HG03558 (cell line): ENCODE results near the gene SEMA5B.

Source experiments
- ATAC-seq: cut with Tn5 transposase; IDR thresholded peaks from one replicate; pipeline ENCODE4 v1.9.1; 2021; ENCODE audit warnings: moderate number of reproducible peaks; ENCODE audit not compliant: unreplicated experiment; ENCODE audit errors: extremely low read depth

SEMA5B gene

DNA sequence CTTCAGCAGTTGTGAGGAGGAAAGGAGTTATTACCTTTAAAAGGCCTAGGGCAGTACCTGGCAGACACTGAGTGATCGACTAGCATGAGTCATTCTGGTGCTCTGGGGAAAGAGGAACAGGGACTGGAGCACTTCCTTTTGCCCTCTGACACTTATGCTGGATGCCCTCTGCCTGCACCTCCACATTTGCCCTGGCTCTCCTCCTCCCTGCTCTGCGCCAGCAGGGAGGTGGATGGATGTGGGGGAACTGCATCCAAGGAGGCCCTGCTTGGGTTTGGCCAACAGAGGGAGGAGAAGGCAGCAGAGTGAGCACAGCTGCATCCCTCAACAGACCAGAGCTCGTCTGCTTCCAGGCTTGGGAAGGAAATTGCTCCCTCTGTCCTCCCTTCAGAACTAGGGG lies 75.0 kb downstream of the SEMA5B start:
- no peak for ATAC-seq

DNA sequence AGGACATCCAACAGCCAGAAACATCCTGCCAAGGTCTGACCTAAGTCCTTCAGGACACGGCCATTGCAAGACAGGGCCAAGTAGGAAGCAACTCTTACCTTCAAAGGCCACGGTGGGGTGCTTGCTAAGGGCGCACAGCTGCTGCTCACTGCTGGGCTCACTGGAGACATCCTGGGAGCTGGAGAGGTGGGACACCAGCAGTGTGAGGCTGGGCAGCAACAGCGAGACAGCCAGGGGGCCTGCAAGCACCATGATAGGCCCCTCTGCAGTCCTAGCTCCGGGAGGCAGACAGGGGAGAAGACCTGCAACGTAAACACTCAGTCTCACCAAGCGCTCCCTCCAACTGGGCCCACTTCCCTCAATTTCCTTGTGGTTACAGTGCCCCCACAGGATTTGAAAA lies 79.2 kb downstream of the SEMA5B start:
- ATAC-seq: no peak

DNA sequence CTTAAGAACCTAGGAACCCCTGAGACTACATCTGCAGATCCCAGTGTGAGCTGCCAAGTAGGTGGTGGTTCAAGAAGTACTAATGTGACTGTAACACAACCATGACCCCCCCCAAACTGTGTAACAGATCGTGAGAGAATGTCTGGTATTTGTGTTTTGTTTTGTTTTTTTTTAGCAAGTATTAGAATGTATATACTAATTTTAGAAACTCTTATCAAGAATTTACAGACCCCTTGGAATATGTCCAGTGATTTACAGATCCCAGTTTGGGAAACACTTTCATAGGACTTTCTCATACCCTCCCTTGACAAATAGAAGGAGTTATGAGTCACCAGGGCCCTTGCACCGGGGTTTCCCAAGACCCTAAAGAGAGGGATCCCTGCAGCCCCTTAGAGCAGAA lies 79.8 kb downstream of the SEMA5B start:
- ATAC-seq: no peak

DNA sequence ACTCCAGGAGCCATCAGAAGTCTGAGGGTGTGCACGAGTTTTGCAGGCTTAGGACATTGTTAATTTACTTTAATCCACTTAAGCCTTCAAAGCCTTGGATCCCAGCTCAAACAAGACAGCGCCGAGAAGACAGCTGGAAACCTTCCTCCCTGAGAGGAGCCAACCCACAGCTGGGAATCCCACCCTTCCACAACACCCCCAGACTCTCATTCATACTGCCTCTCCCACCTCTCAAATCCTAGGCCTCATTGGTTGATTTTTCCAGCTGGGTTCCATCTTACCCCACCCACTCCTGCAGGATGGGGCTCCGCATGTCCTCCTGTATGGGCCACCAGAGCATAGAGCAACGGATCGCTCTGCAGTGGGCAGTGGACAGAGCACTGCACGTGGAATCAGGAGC lies 80.4 kb downstream of the SEMA5B start:
- ATAC-seq: no peak

DNA sequence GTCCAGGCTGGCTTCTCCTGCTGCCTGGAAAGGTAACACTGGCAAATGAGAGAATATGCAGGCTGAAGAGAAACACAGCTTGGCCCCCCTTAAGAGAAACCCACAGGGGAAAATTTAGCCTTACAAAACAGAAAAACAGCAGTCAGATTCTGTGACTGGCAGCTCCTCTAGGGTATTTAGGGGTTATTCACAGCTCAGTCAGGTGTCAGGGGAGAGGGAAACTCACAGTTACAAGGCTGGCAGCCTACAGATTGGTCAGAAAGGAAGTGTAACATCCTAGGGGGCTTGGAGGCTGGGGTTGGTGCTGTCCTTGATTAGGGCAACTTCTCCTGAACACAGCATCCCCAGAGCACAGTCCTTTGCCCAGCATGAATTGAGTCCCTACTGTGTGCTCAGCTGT lies 81.4 kb downstream of the SEMA5B start:
- no peak for ATAC-seq

DNA sequence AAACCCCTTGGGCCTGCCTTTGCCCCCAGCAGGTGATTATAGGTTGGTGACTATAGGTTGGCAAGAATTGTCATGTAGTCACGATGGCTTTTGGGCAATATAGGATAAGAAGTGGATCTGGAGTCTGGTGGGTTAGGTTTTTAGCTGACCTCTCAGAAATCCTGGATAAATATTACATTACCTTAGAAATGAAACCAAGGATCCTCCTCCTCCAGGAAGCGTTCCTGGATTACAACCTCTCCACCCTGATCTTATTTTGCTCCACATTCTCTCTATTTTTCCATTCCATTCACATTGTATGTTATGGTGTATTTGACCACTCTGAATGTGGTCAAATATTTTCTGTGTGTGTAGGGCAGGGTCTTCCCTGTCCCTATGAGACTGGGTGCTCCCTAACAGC lies 82.3 kb downstream of the SEMA5B start:
- ATAC-seq: no peak

DNA sequence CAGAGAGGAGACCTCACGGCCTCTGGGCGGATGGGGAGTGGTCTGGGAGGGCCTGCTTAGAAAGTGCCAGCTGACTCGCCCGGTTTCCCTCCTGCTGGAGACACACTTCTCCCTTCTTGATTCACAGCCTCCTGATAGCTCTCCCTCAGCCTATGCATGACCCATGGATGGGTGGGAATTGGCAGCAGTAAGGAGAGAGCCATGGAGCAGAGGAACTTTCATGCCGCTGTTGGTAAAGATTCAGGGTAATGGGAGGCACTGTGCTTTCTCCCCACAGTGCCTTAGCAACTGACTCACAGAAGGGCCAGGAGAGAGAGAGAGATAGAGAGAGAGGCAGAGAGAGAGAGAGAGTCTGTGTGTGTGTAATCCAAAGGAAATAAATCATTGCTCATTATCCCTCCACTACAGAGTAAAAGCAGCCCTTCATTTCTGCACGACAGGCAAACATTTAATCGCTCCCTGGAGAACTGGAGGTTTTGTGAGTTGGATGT lies 82.8 kb downstream of the SEMA5B start:
- ATAC-seq: no peak

DNA sequence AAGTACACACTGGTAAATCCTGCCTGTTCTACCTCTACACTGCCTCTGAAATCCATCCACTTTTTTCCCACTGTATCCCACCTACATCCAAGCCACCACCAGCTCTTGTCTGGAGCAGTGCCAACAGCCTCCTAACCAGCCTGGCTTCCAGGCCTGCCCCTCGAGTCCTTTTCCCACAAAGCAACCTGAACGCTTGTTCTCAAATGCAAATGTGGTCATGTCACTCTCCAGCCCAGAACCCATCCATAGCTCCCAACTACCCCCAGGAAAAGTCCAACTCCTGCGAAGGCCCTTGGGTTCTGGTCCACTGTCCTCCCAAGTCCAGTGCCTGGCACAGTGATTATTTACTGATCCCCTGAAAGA lies 83.8 kb downstream of the SEMA5B start:
- ATAC-seq: no peak

DNA sequence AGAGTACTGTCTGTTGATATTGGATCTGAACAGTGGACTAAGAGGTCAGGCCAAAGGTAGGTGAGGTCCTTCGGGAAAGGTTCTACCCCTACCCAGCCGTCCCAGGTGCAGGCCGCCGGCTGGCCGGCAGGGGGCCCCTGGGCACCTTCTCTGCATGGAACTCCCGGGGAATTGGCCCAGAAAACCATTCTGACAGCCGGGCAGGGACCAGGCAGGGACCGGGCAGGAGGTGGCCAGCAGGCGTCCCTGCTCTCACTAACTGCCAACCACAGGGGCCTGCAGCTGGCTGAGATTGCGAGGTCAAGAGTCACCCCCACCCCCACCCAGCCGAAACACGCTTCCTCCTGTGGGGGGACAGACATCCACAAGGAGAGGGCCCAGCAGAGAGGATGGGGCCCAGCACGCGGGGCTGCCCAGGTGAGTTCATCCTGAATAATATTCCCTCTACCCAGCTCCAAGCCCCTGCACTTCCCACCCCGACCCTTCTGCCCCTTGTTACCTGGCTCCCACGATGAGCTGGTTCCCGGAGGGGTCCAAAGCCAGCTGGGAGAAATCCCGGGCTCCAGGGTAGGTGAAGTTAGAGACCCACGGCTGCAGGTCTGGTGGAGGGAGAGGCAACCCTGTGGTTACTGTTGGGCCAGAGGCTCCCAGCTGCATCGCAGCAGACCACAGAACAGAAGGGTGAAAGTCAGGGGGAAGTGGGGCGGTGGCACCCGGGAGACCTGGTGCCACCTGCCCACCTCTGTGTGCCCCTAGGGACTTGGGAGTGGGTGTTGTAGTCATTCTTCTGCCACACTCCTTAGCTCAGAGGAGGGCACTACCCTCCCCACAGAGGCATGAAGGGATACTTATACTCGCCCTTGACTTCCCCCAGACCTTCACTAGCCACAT lies 84.4 kb downstream of the SEMA5B start:
- ATAC-seq: no peak

DNA sequence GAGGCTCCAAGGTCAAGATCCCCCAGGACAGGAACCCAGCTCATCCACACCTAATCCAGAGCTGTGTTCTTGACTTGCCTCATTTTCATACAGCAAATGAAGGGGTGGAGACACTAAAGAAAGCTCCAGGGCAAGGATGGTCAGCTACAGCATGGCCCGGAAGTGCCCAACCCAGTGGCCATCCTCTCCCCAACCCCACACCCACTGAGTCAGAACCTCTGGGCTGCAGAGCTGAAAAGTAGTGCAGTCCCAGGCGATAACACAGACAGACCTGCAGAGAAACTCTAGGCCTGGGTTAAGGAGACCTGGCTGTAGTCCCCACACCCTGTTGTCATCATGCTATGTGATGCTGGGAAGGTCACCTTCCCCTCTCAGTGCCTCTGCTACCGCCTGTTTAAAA lies 85.3 kb downstream of the SEMA5B start:
- no peak for ATAC-seq

DNA sequence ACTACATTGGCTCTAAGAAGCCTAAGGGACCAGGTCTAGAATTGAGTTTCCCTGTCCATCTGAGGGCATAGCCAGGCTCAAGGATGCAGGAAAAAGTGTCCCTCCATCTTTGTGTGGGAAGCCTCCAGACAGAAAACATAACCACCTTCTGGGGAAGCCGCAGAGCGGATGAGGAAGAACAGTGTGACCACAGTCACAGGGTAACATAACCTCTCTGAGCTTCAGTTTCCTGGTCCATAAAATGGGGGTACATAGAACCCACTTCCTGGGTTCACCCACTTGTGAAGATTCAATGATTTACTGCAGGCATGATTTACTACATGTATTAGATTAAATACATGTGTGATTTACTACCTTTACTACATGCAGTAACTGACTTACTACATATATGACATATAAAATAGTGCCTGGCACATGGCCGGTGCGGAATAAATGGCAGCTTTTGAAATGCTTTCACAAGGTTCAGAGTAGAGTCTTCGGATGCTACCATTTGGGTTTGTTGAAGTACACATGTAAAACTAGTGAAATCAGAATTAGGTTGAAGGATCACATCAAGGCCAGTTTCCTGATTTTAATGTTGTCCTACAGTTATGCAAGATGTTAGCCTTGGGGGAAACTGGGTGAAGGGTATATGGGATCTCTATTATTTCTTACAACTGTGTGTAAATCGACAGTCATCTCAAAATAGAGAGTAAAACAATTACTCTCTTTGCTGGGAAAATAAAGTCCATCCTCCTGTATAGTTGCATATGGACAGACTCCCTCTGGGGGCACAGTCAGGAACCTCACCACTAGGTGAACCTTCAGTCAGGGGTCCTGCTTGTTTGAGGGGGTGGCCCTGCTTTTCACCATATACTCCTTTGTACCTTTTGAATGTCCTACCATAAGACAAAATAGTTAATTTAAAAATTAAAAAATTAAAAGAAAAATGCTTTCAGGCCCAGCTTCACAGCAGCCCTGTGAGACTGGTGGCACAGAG lies 86.0 kb downstream of the SEMA5B start:
- no peak for ATAC-seq

DNA sequence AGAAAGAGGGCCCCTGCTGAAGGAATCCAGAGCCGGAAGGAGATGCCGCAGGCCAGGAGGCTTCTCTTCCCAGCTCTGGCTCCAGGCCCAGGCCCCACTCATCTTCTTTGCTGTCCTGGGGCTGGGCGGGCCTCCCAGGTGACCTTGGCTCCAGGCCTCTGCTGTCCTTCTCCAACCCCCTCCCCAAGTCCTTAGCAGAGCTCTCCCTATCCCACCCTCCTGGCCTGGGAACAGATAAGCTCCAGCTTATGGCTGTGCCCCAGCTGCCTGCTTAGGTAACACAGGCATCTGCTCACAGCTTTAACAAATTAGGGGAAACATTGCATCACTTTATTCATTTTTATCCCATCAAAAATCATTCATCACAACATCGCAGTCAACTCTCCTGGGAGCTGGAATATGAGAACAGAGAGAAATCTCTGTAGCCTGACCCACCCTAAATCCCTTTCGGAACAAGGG lies 86.9 kb downstream of the SEMA5B start:
- no peak for ATAC-seq

DNA sequence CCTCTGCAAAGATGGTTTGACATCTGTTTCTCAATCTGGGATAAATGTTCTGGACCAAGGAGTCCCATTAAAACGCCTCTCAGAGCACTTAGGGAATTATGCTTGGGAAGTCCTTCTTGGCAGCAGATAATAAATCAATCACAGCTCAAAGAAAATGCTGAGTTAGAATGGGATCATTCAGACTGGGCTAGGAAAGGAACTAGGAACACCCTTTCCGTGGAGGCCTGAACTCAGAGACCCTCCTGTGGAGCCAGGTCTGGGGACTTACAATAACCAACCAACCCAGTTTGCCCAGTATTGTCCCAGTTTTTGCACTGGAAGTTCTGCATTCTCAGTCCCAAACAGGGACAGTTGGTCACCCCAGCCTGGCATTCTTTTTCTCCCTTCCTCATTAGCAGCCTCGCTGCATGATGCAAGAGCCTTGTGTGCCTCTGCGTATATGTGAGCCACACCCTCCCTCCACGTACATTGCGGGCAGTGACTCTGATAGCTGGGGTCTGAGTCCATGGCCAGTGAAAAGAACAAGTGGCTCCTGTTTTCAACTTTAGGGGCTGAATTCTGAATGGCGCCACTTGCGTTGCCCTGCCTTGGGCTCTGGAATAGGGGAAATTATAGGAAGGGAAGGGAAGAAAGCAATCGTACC lies 88.7 kb downstream of the SEMA5B start:
- no peak for ATAC-seq

DNA sequence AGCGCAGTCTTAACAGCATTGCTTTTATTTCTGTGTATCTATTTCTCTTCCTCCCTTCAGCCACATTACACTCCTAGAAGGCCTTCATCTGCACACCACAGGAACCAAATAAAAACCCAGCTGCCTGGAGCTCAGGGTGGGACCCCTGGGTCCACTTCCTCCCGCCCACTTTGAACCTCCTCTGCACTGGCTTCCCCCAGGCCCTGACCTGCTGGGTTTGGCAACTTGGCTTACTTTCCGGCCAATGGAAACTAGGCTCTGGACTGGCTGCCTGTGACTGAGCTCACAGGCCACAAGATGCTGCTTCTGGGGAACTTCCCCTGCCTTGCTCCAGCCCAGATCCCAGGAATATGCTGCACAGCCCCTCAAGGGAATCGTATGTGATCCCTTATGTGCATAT lies 89.8 kb downstream of the SEMA5B start:
- ATAC-seq: no peak

DNA sequence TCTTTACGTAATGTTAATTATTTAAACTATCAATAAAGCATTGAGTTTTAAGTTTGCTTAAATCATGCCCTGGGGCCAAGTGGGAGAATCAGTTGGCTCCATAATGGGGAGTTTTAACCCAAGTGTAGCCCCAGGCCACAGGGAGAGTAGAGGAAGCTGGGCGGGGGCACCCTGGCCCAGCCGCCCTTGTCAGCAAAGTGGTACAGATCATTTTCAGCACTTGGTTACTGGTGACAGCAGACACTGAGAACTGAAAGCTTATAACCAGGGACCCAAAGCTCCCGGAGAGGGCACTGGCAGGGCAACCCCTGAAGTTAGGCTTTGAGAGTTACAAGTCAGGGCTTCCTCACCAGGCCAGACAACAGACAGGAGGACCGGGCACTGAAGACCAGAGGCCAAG lies 90.6 kb downstream of the SEMA5B start:
- ATAC-seq: no peak

DNA sequence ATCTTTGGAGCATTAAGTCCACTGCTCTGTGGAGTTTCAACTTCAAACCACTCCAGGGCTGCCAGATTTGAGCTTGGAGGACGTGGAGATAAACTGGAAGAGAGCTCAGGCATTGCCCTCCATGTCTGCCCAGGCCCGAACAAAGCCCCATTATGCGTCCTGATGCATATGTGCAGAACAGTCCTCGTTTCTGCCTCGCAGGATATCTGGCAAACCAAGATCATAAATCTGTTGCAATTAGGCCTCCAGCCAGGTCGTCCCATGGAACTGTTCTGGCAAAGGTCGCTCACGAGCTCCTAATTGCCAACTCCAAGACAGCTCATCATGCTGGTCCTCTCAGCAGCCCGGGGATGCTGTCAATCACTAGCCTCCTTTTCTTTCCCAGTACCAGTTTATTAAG lies 91.2 kb downstream of the SEMA5B start:
- no peak for ATAC-seq

DNA sequence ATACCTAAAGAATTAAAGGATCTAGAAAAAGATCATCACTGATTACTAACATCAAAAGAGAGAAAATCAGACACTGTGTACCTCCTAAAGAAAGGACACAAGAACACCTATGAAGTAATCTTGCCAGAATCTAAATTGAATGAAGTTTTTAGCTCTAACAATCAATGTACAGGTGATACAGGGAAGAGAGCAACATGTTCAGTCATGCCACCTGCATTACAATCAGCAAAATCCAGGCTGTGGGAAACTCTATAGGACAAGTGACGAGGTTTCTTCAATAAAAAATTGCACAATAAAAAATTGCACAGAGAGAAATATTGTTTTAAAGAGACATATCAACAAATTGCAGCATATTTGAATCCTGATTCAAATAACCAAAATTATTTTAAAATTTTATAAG lies 93.3 kb downstream of the SEMA5B start:
- ATAC-seq: no peak

DNA sequence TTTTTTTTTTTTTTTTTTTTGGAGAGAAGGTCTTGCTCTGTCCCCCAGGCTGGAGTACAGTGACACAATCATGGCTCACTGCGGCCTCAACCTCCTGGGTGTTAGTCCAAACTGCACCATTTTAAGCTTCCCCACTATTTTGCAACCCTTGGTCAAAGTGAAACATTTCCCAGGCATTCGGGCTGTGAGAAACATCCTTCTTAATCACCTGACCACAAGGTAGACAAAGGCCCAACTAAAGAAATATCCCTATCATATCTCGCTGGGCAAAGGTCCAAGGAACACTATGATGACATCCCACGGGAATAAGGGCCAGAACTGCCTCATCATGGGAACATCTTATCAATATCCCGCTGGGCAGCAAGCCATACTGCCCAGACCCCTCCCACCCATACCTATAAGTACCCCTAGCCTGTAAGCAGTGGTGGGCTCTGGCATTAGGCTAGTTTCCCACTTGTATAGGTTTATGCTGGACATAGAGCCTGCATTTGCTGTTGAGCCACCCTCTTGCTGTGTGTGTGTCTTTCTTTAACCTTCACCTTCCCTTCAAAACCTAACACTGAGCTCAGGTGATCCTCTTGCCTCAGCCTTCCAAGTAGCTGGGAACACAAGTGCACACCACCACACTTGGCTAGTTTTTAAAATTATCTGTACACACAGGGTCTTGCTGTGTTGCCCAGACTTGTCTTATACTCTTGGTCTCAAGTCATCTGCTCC lies 95.2 kb downstream of the SEMA5B start:
- no peak for ATAC-seq

DNA sequence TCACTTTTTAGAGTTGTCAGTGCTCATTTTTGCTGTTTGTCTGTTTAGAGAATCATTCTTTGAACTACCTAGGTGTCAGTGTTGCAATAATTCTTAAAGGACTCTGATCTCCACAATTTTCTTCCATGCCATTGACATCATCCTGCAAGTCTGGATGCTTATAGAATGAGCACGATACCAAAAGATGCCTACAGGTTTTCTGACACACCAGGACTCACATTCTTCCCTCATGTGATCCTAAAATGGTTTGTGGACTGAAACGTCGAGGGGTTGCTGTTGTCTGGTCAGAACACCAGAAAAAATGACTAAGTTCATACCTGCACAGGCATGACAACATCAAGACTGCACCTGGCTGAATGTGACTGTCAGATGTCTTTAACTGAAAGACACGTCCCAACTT lies 95.9 kb downstream of the SEMA5B start:
- no peak for ATAC-seq
